HepG2 (cell line): Measurements from ENCODE around the gene PSRC1. TPM values are rescaled to one million over a fixed set of nuclear protein-coding genes. Genes with fewer than 3 reads are reported as not detected.

Experiments used
- DRAP1 ChIP-seq: IDR thresholded peaks from 2 replicates; pipeline ENCODE4 v1.6.1; 2016; ENCODE audit warnings: missing genetic modification reagents, missing compliant biosample characterization
- ETS1 ChIP-seq: sonication (generic); formaldehyde crosslinking; IDR thresholded peaks from 2 replicates; pipeline ENCODE4 v1.4.0; 2020; ENCODE audit warnings: missing genetic modification reagents
- GABPB1 ChIP-seq: IDR thresholded peaks from 2 replicates; pipeline ENCODE4 v1.6.1; 2016; ENCODE audit warnings: mild to moderate bottlenecking, missing genetic modification reagents, moderate library complexity, missing compliant biosample characterization
- KDM2A ChIP-seq: sonication (generic); formaldehyde crosslinking; IDR thresholded peaks from 2 replicates; pipeline ENCODE4 v1.4.0; 2020; ENCODE audit warnings: low read depth, missing genetic modification reagents, borderline replicate concordance
- MIER3 ChIP-seq: IDR thresholded peaks from 2 replicates; pipeline ENCODE4 v1.6.1; 2016; ENCODE audit warnings: missing compliant biosample characterization, borderline replicate concordance
- MXD4 ChIP-seq: IDR thresholded peaks from 2 replicates; pipeline ENCODE4 v1.6.1; 2016; ENCODE audit warnings: mild to moderate bottlenecking, missing biosample characterization, missing genetic modification reagents
- NCOA2 ChIP-seq: sonication (generic); formaldehyde crosslinking; IDR thresholded peaks from 2 replicates; pipeline ENCODE4 v1.8.0; 2022; ENCODE audit warnings: inconsistent platforms
- TEAD2 ChIP-seq: sonication (generic); formaldehyde crosslinking; IDR thresholded peaks from 2 replicates; pipeline ENCODE4 v1.9.0; 2021; ENCODE audit warnings: missing genetic modification reagents
- TRIM24 ChIP-seq: sonication (generic); formaldehyde crosslinking; IDR thresholded peaks from 2 replicates; pipeline ENCODE4 v1.8.0; 2022; ENCODE audit warnings: mild to moderate bottlenecking, missing genetic modification reagents
- ZBTB1 ChIP-seq: sonication (generic); formaldehyde crosslinking; IDR thresholded peaks from 2 replicates; pipeline ENCODE4 v1.4.0; 2020; ENCODE audit warnings: missing genetic modification reagents, borderline replicate concordance
- ZC3H13 ChIP-seq: sonication (generic); formaldehyde crosslinking; IDR thresholded peaks from 2 replicates; pipeline ENCODE4 v1.8.1; 2023; ENCODE audit warnings: mild to moderate bottlenecking, missing genetic modification reagents, moderate library complexity
- ZFY ChIP-seq: sonication (generic); formaldehyde crosslinking; IDR thresholded peaks from 2 replicates; pipeline ENCODE4 v1.4.0; 2020; ENCODE audit warnings: missing genetic modification reagents
- ZKSCAN1 ChIP-seq: fragments of 150-350 bp; IDR thresholded peaks from 2 replicates; pipeline ENCODE4 v1.6.1; 2014; ENCODE audit warnings: low read length
- ZNF234 ChIP-seq: sonication (generic); formaldehyde crosslinking; conservative IDR thresholded peaks from 2 replicates; pipeline ENCODE4 v1.5.1; 2020; ENCODE audit warnings: mild to moderate bottlenecking, missing genetic modification reagents
- ZNF343 ChIP-seq: sonication (generic); formaldehyde crosslinking; IDR thresholded peaks from 2 replicates; pipeline ENCODE4 v1.4.0; 2020; ENCODE audit warnings: mild to moderate bottlenecking, missing genetic modification reagents
- ZNF552 ChIP-seq: sonication (generic); formaldehyde crosslinking; IDR thresholded peaks from 2 replicates; pipeline ENCODE4 v1.9.0; 2022; ENCODE audit warnings: missing genetic modification reagents, mild to moderate bottlenecking, borderline replicate concordance
- ZNF780A ChIP-seq: sonication (generic); formaldehyde crosslinking; IDR thresholded peaks from 2 replicates; pipeline ENCODE4 v1.8.0; 2022; ENCODE audit warnings: mild to moderate bottlenecking, missing genetic modification reagents, moderate library complexity
- polyA plus RNA-seq, 8 experiments: library from polyadenylated mRNA; depleted of rRNA in 3 of 8; stranded (reverse) in 7 of 8; unstranded in 1 of 8; fragments of >200 nt; fragmentation: Illumina TruSeq in 4 of 8; extraction: Trizol in 4 of 8; gene quantifications; 2 replicates each; pipeline versions ENCODE4 v1.2.1 to v1.2.3, GENCODE V29; 2011 to 2016; ENCODE audit warnings: low read depth in 4 of 8, missing spikeins in 1 of 8, mixed read lengths in 1 of 8; ENCODE audit not compliant: insufficient read depth in 1 of 8
- total RNA-seq, 5 experiments: library from RNA; depleted of rRNA; stranded (reverse); fragments of >200 nt; fragmentation: Illumina TruSeq; extraction: Trizol; gene quantifications; 2 replicates each; pipeline ENCODE4 v1.2.3, GENCODE V29; 2016; ENCODE audit warnings: low read depth in 1 of 5
- TF ChIP-seq, protein P1 (sequence below): sonication (generic); formaldehyde crosslinking; IDR thresholded peaks from 2 replicates; pipeline ENCODE4 v1.4.0; 2020; ENCODE audit warnings: missing genetic modification reagents
- TF ChIP-seq, protein P2 (sequence below): sonication (generic); formaldehyde crosslinking; IDR thresholded peaks from 2 replicates; pipeline ENCODE4 v1.9.0; 2022; ENCODE audit warnings: missing genetic modification reagents, mild to moderate bottlenecking, borderline replicate concordance
- TF ChIP-seq, protein P3 (sequence below): sonication (generic); formaldehyde crosslinking; IDR thresholded peaks from 2 replicates; pipeline ENCODE4 v1.5.1; 2020; ENCODE audit warnings: mild to moderate bottlenecking, missing genetic modification reagents, moderate library complexity

PSRC1 gene
- total and polyA plus RNA-seq, 2 of the 13 experiments (the other 11 are each of a cell fraction or from before 2014, with no cell fraction given): 28.6 to 30.3 TPM

GRCh38 chr1:109240158-109241152 is 42.5 kb downstream of the PSRC1 start (continued):
- TF ChIP-seq ZFY (CRISPR knock-in tag) (no peak), ZNF234 (CRISPR knock-in tag) (no peak), TEAD2 (CRISPR knock-in tag) (no peak), TRIM24 (no peak), ZC3H13 (0 out of 2 replicates have a peak, but pooled peaks have one; percentile 21), ZNF552 (CRISPR knock-in tag) (no peak), ZNF780A (CRISPR knock-in tag) (no peak), KDM2A (CRISPR knock-in tag) (peak; percentile 79; the same call in 1 of the 2 replicates), ZNF343 (CRISPR knock-in tag) (no peak), NCOA2 (no peak), ZBTB1 (CRISPR knock-in tag) (no peak), GABPB1 (CRISPR knock-in tag) (peak; percentile 35; the same call in 1 of the 2 replicates), DRAP1 (no peak), MIER3 (CRISPR knock-in tag) (no peak), ETS1 (CRISPR knock-in tag) (no peak), ZKSCAN1 (no peak), MXD4 (CRISPR knock-in tag) (no peak)
- TF ChIP-seq, protein P1, sequence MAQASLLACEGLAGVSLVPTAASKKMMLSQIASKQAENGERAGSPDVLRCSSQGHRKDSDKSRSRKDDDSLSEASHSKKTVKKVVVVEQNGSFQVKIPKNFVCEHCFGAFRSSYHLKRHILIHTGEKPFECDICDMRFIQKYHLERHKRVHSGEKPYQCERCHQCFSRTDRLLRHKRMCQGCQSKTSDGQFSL (CRISPR knock-in tag): no peak
- TF ChIP-seq, protein P2, sequence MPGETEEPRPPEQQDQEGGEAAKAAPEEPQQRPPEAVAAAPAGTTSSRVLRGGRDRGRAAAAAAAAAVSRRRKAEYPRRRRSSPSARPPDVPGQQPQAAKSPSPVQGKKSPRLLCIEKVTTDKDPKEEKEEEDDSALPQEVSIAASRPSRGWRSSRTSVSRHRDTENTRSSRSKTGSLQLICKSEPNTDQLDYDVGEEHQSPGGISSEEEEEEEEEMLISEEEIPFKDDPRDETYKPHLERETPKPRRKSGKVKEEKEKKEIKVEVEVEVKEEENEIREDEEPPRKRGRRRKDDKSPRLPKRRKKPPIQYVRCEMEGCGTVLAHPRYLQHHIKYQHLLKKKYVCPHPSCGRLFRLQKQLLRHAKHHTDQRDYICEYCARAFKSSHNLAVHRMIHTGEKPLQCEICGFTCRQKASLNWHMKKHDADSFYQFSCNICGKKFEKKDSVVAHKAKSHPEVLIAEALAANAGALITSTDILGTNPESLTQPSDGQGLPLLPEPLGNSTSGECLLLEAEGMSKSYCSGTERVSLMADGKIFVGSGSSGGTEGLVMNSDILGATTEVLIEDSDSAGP: no peak
- TF ChIP-seq, protein P3, sequence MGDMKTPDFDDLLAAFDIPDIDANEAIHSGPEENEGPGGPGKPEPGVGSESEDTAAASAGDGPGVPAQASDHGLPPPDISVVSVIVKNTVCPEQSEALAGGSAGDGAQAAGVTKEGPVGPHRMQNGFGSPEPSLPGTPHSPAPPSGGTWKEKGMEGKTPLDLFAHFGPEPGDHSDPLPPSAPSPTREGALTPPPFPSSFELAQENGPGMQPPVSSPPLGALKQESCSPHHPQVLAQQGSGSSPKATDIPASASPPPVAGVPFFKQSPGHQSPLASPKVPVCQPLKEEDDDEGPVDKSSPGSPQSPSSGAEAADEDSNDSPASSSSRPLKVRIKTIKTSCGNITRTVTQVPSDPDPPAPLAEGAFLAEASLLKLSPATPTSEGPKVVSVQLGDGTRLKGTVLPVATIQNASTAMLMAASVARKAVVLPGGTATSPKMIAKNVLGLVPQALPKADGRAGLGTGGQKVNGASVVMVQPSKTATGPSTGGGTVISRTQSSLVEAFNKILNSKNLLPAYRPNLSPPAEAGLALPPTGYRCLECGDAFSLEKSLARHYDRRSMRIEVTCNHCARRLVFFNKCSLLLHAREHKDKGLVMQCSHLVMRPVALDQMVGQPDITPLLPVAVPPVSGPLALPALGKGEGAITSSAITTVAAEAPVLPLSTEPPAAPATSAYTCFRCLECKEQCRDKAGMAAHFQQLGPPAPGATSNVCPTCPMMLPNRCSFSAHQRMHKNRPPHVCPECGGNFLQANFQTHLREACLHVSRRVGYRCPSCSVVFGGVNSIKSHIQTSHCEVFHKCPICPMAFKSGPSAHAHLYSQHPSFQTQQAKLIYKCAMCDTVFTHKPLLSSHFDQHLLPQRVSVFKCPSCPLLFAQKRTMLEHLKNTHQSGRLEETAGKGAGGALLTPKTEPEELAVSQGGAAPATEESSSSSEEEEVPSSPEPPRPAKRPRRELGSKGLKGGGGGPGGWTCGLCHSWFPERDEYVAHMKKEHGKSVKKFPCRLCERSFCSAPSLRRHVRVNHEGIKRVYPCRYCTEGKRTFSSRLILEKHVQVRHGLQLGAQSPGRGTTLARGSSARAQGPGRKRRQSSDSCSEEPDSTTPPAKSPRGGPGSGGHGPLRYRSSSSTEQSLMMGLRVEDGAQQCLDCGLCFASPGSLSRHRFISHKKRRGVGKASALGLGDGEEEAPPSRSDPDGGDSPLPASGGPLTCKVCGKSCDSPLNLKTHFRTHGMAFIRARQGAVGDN (CRISPR knock-in tag): peak; percentile 30; the same call in 1 of the 2 replicates
